Gastrocnemius medialis (tissue), 4 donors: ENCODE results near the gene GALNT16.

Experiments
- POLR2A ChIP-seq, 2 donors: fragments of 450-650 bp; IDR thresholded peaks; one replicate each; pipeline ENCODE4 v1.6.1; 2017; ENCODE audit warnings: antibody characterized with exemption in 2 of 2, mild to moderate bottlenecking in 2 of 2, moderate library complexity in 2 of 2
- TF ChIP-seq, protein P1 (sequence below), 5 experiments: fragments of 450-650 bp in 3 of 5; fragments of 200-600 bp in 2 of 5; sonication (generic) in 2 of 5; IDR thresholded peaks in 4 of 5; conservative IDR thresholded peaks in 1 of 5; 1 replicate in 4 of 5; 2 replicates in 1 of 5; pipeline ENCODE4 v1.5.1; 2016 to 2019; ENCODE audit warnings: antibody characterized with exemption in 5 of 5, mild to moderate bottlenecking in 3 of 5, moderate library complexity in 3 of 5

DNA sequence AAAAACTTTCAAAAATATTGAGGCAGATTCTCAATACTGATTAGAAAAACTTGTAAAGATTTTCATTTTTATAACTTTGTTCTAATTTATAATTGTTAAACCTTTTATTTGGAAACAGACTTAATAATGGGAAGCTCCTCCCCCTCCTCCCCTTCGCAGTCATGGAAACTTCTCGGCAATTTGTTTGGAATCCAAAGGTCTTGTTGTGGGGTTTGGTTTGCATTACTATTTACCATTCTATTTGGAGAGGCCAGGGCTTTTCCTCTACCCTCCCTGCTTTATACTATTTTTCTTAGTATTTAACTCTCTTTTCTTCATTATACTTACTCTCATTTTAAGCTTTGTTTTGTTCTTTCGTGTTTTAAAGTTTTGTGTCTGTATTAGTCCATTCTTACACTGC lies 144.5 kb downstream of the GALNT16 start:
- TF ChIP-seq, protein P1, sequence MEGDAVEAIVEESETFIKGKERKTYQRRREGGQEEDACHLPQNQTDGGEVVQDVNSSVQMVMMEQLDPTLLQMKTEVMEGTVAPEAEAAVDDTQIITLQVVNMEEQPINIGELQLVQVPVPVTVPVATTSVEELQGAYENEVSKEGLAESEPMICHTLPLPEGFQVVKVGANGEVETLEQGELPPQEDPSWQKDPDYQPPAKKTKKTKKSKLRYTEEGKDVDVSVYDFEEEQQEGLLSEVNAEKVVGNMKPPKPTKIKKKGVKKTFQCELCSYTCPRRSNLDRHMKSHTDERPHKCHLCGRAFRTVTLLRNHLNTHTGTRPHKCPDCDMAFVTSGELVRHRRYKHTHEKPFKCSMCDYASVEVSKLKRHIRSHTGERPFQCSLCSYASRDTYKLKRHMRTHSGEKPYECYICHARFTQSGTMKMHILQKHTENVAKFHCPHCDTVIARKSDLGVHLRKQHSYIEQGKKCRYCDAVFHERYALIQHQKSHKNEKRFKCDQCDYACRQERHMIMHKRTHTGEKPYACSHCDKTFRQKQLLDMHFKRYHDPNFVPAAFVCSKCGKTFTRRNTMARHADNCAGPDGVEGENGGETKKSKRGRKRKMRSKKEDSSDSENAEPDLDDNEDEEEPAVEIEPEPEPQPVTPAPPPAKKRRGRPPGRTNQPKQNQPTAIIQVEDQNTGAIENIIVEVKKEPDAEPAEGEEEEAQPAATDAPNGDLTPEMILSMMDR (IDR thresholded peaks at IDR 0.05 in 4 of 5, conservative IDR thresholded peaks at IDR 0.05 in 1 of 5), result no peak
- no peak for TF ChIP-seq POLR2A (IDR thresholded peaks at IDR 0.05)
